ENCODE measurements around the gene MROH8. TPM values are rescaled to one million over a fixed set of nuclear protein-coding genes. Genes with fewer than 3 reads are reported as not detected.

Gene MROH8
- total RNA-seq, 4 donors from 2014 or later = 1.6 to 6.2 (median 3.2) TPM

GRCh38 chr20:37209193-37209592 is 29.8 kb upstream of the MROH8 start:
- peaks cover 3 to 92% of the 10 kb centered on the region in 2 donors for H3K36me3 ChIP-seq
- H3K4me3 ChIP-seq = no peak overlapping the region

GRCh38 chr20:37207171-37207570 is 27.8 kb upstream of the MROH8 start:
- Histone ChIP-seq H3K4me1 (peaks cover 0 to 32% (median 0%) of the 10 kb centered on the region in 3 donors), H3K27ac (no peak overlapping the region), H3K9me3 (no peaks in the 10 kb centered on the region), H3K36me3 (peaks cover 3 to 82% of the 10 kb centered on the region in 2 donors), H3K4me3 (no peak overlapping the region), H3K27me3 (no peaks in the 10 kb centered on the region)
- no peak for TF ChIP-seq EP300 (IDR thresholded peaks at IDR 0.05)
- TF ChIP-seq POLR2A (IDR thresholded peaks at IDR 0.05) = no peak
- no peak for TF ChIP-seq CTCF (IDR thresholded peaks at IDR 0.05)
- TF ChIP-seq POLR2AphosphoS5 (IDR thresholded peaks at IDR 0.05) = no peak
- WGBS, 2 donors (ENCODE audit: low coverage in 1 of 2) = 92 to 100% methylated on average over 1 to 11 of the region's 11 CpGs
- ATAC-seq = no peak

More at GRCh38 chr20:37209193-37209592, 29.8 kb upstream of the MROH8 start:
- no peak overlapping the region for H3K27ac ChIP-seq
- peaks cover 0 to 21% (median 0%) of the 10 kb centered on the region in 3 donors for H3K4me1 ChIP-seq
- no peak for TF ChIP-seq CTCF (IDR thresholded peaks at IDR 0.05)
- no peak for TF ChIP-seq POLR2A (IDR thresholded peaks at IDR 0.05)
- no peak for TF ChIP-seq POLR2AphosphoS5 (IDR thresholded peaks at IDR 0.05)
- no peak for TF ChIP-seq EP300 (IDR thresholded peaks at IDR 0.05)
- H3K27me3 ChIP-seq = no peaks in the 10 kb centered on the region
- WGBS, 2 donors (ENCODE audit: low coverage in 1 of 2) = 94 to 98% methylated on average over 3 of the region's 3 CpGs
- H3K9me3 ChIP-seq = no peaks in the 10 kb centered on the region
- no peak for ATAC-seq

GRCh38 chr20:37205794-37206193 is 26.4 kb upstream of the MROH8 start:
- no peaks in the 10 kb centered on the region for H3K9me3 ChIP-seq
- TF ChIP-seq POLR2A (IDR thresholded peaks at IDR 0.05) = no peak
- TF ChIP-seq POLR2AphosphoS5 (IDR thresholded peaks at IDR 0.05) = no peak
- TF ChIP-seq EP300 (IDR thresholded peaks at IDR 0.05) = no peak
- no peak for TF ChIP-seq CTCF (IDR thresholded peaks at IDR 0.05)
- peaks cover 3 to 75% of the 10 kb centered on the region in 2 donors for H3K36me3 ChIP-seq
- H3K27me3 ChIP-seq = no peaks in the 10 kb centered on the region
- ATAC-seq = no peak
- 51 to 80% methylated on average over 1 to 2 of the region's 2 CpGs for WGBS, 2 donors (ENCODE audit: low coverage in 1 of 2)
- peaks cover 0 to 40% (median 0%) of the 10 kb centered on the region in 3 donors for H3K4me1 ChIP-seq
- H3K27ac ChIP-seq = peak overlapping the region in 2 of 4 donors; percentile 5 to 50
- H3K4me3 ChIP-seq = no peak overlapping the region

- peak overlapping the region in 2 of 4 donors; percentile 5 to 50 for H3K27ac ChIP-seq
These were observed 25.8 kb upstream of the MROH8 start for GRCh38 chr20:37205130-37205529.

More at GRCh38 chr20:37205130-37205529, 25.8 kb upstream of the MROH8 start:
- H3K4me1 ChIP-seq = peaks cover 0 to 40% (median 0%) of the 10 kb centered on the region in 3 donors
- H3K9me3 ChIP-seq = no peaks in the 10 kb centered on the region
- no peak for ATAC-seq
- TF ChIP-seq EP300 (IDR thresholded peaks at IDR 0.05) = no peak
- no peak for TF ChIP-seq POLR2AphosphoS5 (IDR thresholded peaks at IDR 0.05)
- no peak for TF ChIP-seq CTCF (IDR thresholded peaks at IDR 0.05)
- no peak for TF ChIP-seq POLR2A (IDR thresholded peaks at IDR 0.05)
- no peaks in the 10 kb centered on the region for H3K27me3 ChIP-seq
- WGBS, 2 donors (ENCODE audit: low coverage in 1 of 2) = 69 to 78% methylated on average over 6 of the region's 6 CpGs
- peaks cover 3 to 75% of the 10 kb centered on the region in 2 donors for H3K36me3 ChIP-seq
- no peak overlapping the region for H3K4me3 ChIP-seq

Measured in gastroesophageal sphincter (tissue), 4 donors.